SK-N-MC (cell line): ENCODE results near the gene GHRL.
"Not testable (repeated sequence)": the region's sequence is repeated elsewhere in the genome, so short reads cannot be mapped to it uniquely, and the experiment has no call there.

Experiments used
- DNase-seq: peaks from one replicate; pipeline ENCODE4 v3.0.0-alpha.2; 2011; ENCODE audit warnings: low read depth, low spot score
- H3K27ac ChIP-seq: fragments of 200-600 bp; sonication (generic); 2 replicates; pipeline ENCODE4 v1.5.1; 2016; ENCODE audit warnings: mixed run types
- H3K36me3 ChIP-seq: fragments of 200-600 bp; sonication (generic); 2 replicates; pipeline ENCODE4 v1.6.1; 2017; ENCODE audit warnings: antibody characterized with exemption, low read length, mixed read lengths; ENCODE audit not compliant: insufficient read depth
- H3K4me3 ChIP-seq: fragments of 200-600 bp; sonication (generic); 2 replicates; pipeline ENCODE4 v1.5.1; 2016
- H3K9ac ChIP-seq: fragments of 200-600 bp; sonication (generic); 2 replicates; pipeline ENCODE4 v1.8.0; 2017; ENCODE audit warnings: mixed run types, mixed read lengths; ENCODE audit not compliant: insufficient read length
- H3K9me3 ChIP-seq: fragments of 200-600 bp; sonication (generic); 2 replicates; pipeline ENCODE4 v1.6.1; 2017; ENCODE audit warnings: low read depth, mild to moderate bottlenecking, antibody characterized with exemption, low read length, moderate library complexity, mixed read lengths
- EZH2 ChIP-seq: fragments of 200-600 bp; sonication (generic); IDR thresholded peaks from one replicate; pipeline ENCODE4 v1.6.1; 2017; ENCODE audit warnings: antibody characterized with exemption
- FOXP2 ChIP-seq: optimal IDR thresholded peaks from 2 replicates; pipeline ENCODE3; 2011; ENCODE audit warnings: mild to moderate bottlenecking, moderate library complexity; ENCODE audit not compliant: insufficient read depth; ENCODE audit errors: extremely low read length, control extremely low read depth
- POLR2AphosphoS5 ChIP-seq: IDR thresholded peaks from 2 replicates; pipeline ENCODE4 v1.6.1; 2012; ENCODE audit warnings: mild to moderate bottlenecking, low read depth, low read length, borderline replicate concordance

Gene GHRL

DNA sequence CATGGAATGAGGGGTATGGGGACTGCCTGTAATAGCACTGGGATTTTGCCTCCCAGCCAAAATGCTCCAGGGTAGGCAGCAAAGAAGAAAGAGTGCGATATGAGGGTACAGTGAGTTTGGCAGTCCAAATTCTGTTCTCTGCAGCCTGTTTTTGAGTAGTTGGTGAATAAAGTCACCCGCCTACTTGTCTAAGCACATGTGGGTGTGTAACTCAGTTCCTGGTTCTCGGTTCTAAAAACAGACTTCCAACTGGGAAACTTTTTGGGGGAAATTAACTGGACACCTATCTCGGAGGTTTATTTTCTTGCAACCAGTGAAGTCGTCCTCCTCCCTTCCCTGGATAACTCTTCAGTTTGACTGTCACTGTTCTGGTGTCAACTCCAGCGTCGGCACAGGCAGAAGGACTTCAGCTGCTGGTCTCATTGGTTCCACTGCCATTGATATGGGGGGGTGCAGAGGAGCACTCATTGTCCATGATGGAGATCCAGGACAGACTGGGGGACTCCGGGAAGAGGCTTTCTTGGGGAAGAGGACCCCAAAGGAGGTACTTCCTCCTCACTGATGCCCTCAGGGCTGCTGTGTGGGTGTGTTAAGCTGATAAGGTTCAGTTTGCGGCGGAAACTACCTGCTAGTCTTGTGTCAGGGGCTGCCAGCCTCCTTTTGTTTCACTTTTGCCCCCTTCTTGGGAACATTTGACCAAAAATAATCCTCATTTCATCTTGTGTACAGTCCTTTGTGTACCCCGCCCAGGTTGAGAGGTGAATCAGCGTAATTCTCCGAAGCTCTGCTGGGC lies 13.2 kb downstream of the GHRL start:
- DNase-seq: no peak

GRCh38 chr3:10278501-10278900 lies 14.2 kb downstream of the GHRL start:
- no peak overlapping the region for H3K9ac ChIP-seq
- H3K9me3 ChIP-seq: no peaks in the 10 kb centered on the region
- H3K27ac ChIP-seq: no peak overlapping the region
- DNase-seq: no peak
- no peak for TF ChIP-seq FOXP2
- no peak for TF ChIP-seq EZH2
- TF ChIP-seq POLR2AphosphoS5: no peak
- H3K36me3 ChIP-seq: no peaks in the 10 kb centered on the region; the same call in 1 of the 2 replicates
- no peak overlapping the region for H3K4me3 ChIP-seq

More for the DNA sequence above, 13.2 kb downstream of the GHRL start:
- H3K9ac ChIP-seq: no peak overlapping the region
- no peak overlapping the region for H3K4me3 ChIP-seq
- no peaks in the 10 kb centered on the region; the same call in 1 of the 2 replicates for H3K36me3 ChIP-seq
- H3K27ac ChIP-seq: no peak overlapping the region
- TF ChIP-seq POLR2AphosphoS5 (no peak), EZH2 (no peak), FOXP2 (no peak)
- no peaks in the 10 kb centered on the region for H3K9me3 ChIP-seq

GRCh38 chr3:10277115-10277625 lies 15.6 kb downstream of the GHRL start:
- DNase-seq: no peak
- no peaks in the 10 kb centered on the region for H3K9me3 ChIP-seq
- TF ChIP-seq POLR2AphosphoS5 (no peak), FOXP2 (no peak), EZH2 (no peak)
- H3K4me3 ChIP-seq: no peak overlapping the region
- no peak overlapping the region for H3K9ac ChIP-seq
- H3K27ac ChIP-seq: no peak overlapping the region
- H3K36me3 ChIP-seq: no peaks in the 10 kb centered on the region; the same call in 1 of the 2 replicates

GRCh38 chr3:10274601-10275000 lies 18.1 kb downstream of the GHRL start:
- Histone ChIP-seq H3K27ac (no peak overlapping the region), H3K36me3 (no peaks in the 10 kb centered on the region; the same call in 1 of the 2 replicates), H3K9me3 (no peaks in the 10 kb centered on the region), H3K9ac (no peak overlapping the region), H3K4me3 (no peak overlapping the region)
- DNase-seq: no peak
- TF ChIP-seq FOXP2 (no peak), EZH2 (no peak), POLR2AphosphoS5 (no peak)

GRCh38 chr3:10273702-10274305 lies 18.9 kb downstream of the GHRL start:
- Histone ChIP-seq H3K9me3 (no peaks in the 10 kb centered on the region), H3K27ac (no peak overlapping the region), H3K4me3 (no peak overlapping the region), H3K9ac (no peak overlapping the region), H3K36me3 (no peaks in the 10 kb centered on the region; the same call in 1 of the 2 replicates)
- DNase-seq: no peak
- TF ChIP-seq EZH2: no peak
- TF ChIP-seq FOXP2: no peak
- TF ChIP-seq POLR2AphosphoS5: no peak

- no peak for DNase-seq
- no peak for TF ChIP-seq EZH2
- TF ChIP-seq FOXP2: no peak
- TF ChIP-seq POLR2AphosphoS5: no peak
- H3K9me3 ChIP-seq: no peaks in the 10 kb centered on the region
- no peak overlapping the region for H3K9ac ChIP-seq
- H3K4me3 ChIP-seq: no peak overlapping the region
- no peaks in the 10 kb centered on the region; the same call in 1 of the 2 replicates for H3K36me3 ChIP-seq
- H3K27ac ChIP-seq: no peak overlapping the region
These were observed 19.8 kb downstream of the GHRL start for GRCh38 chr3:10272977-10273376.

GRCh38 chr3:10272476-10272875 lies 20.3 kb downstream of the GHRL start:
- not testable (repeated sequence) for H3K36me3 ChIP-seq, H3K27ac ChIP-seq, H3K9ac ChIP-seq, H3K4me3 ChIP-seq, DNase-seq, H3K9me3 ChIP-seq

- Histone ChIP-seq H3K9me3 (no peaks in the 10 kb centered on the region), H3K36me3 (no peaks in the 10 kb centered on the region; the same call in 1 of the 2 replicates), H3K4me3 (no peak overlapping the region), H3K27ac (no peak overlapping the region), H3K9ac (no peak overlapping the region)
- DNase-seq: no peak
- TF ChIP-seq EZH2 (no peak), POLR2AphosphoS5 (no peak)
These were observed 23.3 kb downstream of the GHRL start for GRCh38 chr3:10269443-10269842.
